DMS53 (cell line): ENCODE results near the gene ZNF738.

Experiments
- DNase-seq: peaks from one replicate; lab custom pipeline; 2025; lab: John Stamatoyannopoulos, UW

ZNF738 gene

GRCh38 chr19:21423057-21424041 is 64.5 kb downstream of the ZNF738 start:
- DNase-seq: no peak
